ENCODE data around the gene IKBKE.

DNA sequence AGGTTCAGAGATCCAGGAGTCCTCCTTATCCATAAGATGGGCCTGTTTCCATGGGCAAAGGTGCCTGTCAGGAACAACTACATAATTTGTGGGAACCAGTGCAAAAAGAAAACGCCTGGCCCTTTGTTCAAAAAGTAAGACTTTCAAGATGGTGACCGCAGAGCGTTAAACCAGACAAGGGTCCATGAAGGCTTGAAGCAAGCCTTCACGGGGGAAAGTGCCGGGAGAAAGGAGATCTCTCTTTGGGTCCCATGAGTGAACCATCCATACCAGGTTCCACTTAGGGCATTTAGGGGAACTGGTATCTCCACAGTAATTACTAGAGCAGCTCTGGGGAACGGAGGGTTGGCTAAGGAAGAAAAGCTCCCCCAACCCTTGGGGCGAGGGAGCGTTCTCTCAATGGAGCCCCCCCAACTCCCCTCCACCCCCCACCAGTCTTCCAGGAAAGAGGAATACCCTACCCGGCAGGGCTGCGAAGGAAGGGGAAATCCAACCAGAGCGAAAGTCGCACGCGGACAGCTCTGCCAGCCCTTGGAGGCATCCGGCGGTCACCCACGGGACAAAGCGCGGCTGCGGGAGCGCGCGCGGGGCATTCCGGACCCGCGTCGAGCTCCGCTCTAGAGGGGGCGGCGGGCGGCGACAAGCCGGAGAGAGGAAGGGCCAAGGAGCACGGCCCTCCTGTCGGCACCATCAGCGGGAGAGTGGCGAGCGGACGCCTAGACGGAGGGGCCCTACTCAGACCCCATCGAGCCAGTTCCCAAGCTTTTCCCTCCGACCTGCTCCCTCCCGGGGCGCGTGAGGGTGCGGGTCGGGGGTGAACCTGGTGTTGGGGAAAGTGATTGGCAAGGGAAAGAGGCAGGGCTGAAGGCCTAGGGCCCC is 36.4 kb downstream of the IKBKE start:
- TF ChIP-seq, protein P1, sequence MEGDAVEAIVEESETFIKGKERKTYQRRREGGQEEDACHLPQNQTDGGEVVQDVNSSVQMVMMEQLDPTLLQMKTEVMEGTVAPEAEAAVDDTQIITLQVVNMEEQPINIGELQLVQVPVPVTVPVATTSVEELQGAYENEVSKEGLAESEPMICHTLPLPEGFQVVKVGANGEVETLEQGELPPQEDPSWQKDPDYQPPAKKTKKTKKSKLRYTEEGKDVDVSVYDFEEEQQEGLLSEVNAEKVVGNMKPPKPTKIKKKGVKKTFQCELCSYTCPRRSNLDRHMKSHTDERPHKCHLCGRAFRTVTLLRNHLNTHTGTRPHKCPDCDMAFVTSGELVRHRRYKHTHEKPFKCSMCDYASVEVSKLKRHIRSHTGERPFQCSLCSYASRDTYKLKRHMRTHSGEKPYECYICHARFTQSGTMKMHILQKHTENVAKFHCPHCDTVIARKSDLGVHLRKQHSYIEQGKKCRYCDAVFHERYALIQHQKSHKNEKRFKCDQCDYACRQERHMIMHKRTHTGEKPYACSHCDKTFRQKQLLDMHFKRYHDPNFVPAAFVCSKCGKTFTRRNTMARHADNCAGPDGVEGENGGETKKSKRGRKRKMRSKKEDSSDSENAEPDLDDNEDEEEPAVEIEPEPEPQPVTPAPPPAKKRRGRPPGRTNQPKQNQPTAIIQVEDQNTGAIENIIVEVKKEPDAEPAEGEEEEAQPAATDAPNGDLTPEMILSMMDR (IDR thresholded peaks at IDR 0.05): no peak
- no peak for TF ChIP-seq ZFX (IDR thresholded peaks at IDR 0.05; ENCODE audit: borderline replicate concordance)

Measured in 22Rv1 (cell line).